Activated CD4-positive, alpha-beta T cell treated with anti-CD3 and anti-CD28 coated beads for 24 hours (primary cell): Measurements from ENCODE around the gene GFER.
"Not testable (repeated sequence)": the region's sequence is repeated elsewhere in the genome, so short reads cannot be mapped to it uniquely, and the experiment has no call there.

ENCODE experiments used
- DNase-seq, 2 donors: peaks; one replicate each; pipeline ENCODE4 v3.0.0-alpha.2; 2020; ENCODE audit warnings: low read depth in 2 of 2

Gene GFER

GRCh38 chr16:2026461-2027023, 42.5 kb downstream of the GFER start, which contains the start of gene NHERF2:
Gene NHERF2, plus strand, starts transcription at chr16:2026902. Its CDS starts 104 bp downstream, at chr16:2027006.
- DNase-seq: no peak

- DNase-seq: no peak
These were observed 43.3 kb downstream of the GFER start for GRCh38 chr16:2027024-2028010.

DNA sequence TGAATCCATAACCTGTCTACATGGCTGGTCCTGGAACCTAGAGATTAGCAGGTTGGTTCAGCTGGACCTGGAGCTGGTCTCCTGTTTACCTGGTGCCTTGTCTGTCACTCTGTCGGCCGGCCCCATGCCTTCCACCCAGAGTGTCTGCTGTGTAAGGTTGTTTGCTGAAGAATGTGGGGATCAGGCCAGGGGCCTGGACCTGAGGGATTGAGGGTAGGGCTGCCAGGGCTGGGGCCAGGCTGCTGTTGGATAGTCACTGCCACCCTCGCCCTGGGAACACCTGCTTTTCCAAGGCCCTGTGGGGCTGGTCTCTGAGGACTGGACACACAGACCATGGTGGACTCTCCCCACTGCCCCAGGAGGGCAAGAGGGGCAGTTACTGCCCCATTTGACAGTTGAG, 44.2 kb downstream of the GFER start:
- DNase-seq: no peak

DNA sequence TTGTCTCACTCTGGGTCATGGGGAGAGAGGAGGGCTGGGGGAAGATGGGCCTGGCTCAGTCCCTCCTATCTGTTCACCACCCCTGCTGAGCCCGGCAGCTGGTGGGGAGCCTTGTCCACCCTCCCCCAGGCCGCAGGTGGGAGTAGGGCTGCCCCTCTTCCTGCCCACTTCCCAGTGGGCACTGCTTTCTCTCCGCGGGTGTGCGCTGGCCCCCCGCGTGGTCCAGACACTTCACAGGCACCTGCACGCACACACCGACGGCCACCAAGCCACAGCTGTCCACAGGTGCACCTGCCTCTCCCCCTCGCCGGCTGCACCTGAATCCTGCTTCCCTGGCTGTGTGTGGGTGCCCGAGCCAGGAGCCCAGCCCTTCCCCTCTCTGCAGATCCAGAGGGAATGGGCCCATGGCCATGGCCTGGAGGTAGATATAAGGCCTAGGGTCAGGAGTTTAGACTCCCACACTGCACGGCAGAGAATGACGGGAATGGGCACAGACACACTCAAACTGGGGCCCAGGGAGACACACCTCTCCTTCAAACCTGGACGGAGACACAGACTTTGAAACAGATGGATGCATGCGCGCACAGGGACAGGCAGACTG, 44.7 kb downstream of the GFER start:
- no peak for DNase-seq

DNA sequence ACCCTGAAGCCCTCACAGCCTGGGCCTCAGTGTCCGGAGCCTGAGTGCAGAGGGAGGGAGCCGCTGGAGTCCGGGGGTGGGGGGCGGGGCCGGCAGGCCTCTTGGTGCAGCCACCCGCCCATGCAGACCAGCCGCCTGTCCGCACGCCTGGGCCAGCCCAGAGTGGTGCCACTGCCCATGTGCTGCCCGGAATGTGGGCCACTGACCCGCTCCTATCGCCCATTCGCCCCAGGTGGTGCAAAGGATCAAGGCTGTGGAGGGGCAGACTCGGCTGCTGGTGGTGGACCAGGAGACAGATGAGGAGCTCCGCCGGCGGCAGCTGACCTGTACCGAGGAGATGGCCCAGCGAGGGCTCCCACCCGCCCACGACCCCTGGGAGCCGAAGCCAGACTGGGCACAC, 45.4 kb downstream of the GFER start:
- no peak for DNase-seq

GRCh38 chr16:2030036-2030435, 46.0 kb downstream of the GFER start:
- no peak for DNase-seq

DNA sequence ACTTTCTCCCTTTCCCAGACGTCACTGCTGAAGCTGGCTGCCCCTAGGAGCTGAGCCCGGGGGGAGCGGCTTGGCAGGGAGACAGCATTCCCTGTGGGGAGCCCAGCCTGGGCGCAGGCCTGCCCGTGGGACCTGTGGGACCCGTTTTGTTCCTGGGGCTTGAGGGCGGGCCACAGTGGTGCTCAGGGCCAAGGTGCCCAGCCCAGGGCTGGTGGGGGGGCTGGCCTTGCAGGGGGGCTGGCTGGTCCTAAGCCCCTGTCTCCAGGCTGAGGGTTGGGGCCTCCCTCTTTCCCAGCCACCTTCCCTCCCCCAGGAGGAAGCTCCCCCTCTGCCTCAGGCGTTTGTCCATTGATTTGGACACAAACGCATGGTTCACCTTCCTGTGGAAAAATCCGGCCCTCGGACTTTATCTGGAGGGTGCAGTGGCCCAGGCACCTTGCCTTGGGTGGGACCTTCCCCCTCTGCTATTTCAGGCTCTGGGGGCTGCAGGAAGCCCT, 47.1 kb downstream of the GFER start:
- DNase-seq: no peak

DNA sequence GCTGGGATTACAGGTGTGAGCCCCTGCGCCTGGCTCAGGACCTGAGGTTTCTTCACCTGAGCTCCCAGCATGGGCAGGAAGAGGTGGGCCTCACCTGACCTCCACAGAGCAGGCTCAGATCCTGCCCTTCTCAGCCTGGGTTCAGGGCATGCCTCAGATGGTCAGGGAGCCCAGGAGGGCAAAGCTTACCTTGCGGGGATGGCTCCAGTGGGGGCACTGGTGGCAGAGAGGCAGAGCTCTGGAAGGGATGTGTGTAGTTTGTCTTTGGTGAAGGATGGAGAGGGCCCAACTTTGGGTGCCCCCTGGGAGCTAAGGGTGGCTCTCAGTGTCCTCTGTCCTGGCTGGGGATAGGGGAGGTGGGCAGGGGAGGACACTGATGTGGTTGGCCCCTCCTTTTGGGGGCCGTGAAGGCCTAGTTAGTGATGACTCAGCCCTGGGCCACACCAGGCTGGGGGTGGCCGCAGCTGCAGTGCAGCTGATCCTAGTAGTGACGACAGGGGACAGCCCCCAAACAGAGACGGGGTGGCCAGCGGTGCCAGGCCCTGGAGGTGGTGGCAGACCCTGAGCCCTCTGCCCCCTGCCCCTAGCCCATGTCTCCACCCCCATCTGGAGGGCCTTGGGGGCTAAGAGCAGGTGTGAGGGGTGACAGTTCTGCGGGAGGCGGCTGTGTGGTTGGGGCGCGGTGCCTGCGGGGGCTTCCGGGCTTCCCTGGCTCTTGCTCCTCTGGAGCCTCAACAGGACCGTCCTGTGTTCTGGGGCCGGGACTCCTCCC, 48.5 kb downstream of the GFER start:
- no peak for DNase-seq

DNA sequence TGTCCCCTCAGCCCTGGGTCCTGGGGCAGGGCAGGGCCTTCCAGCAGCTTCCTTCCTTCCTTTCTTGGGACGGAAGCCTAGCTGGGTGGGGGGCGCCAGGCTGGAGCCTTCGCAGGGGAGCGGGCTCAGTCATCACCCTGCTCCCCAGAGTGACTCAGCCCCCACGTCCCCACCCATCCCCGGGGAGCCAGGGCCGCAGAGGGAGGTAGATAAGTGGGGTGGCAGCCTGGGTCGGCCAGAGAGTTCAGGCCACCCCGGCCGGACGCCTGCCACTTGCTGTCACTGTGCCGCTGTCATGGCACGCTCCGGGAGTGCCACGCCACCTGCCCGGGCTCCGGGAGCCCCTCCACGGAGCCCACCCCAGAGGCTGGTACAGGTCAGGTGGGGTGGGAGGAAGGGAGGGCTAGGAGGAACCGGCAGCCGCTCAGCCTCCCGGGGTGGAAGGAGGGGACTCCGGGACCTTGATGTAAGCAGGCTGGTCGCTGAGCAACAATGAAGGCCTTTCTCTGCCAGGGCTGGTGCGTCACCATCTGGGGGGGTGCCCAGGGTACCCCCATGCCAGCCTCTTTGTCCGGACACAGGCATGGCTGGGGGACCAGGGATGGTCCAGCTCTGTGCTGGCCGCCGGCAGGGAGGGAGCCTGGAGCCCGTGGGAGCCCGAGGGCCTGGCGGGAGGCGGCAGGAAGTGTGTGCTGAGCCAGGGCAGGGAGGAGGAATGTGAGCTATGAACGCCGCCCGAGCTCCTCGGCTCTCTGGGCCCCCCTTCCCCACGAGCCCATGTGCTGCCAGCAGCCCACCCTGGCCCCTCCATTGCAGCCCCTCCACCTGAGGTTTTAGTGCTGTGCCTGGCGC, 49.3 kb downstream of the GFER start:
- no peak for DNase-seq

GRCh38 chr16:2033909-2034695, 50.1 kb downstream of the GFER start:
- DNase-seq: not testable (repeated sequence)

DNA sequence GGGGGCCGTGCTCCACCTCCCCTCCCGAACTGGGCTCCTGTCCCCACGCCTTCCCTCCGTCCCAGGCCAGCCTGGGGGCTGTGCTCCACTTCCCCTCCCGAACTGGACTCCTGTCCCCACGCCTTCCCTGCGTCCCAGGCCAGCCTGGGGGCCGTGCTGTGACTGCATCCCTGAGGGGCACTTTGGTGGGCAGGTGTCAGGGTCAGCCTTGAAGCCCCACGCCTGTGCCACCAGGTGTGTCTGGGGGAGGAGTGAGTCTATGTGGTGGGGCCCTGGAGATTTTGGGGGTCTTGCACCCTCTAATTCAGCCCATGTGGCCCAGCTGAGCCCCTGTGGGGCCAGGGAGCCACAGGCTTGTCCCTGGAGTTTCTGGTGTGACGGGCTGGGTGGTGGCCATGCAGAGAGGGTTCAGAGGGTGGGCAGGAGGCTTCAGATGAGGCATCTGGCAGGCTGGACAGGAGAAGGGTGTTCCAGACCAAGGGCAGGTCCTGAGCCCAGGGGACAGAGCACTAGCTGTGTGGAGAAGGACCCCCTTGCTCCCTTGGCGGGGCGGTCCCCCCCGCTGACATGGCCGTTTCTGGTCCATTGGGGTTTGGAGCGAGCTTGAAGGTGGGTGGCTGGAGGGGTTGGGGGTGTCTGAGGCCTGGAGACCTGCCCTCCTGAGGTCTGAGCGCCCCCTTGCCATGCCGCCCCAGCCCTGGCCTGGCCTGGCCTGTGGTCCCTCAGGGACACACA, 50.9 kb downstream of the GFER start:
- DNase-seq: no peak

- no peak for DNase-seq
These were observed 51.6 kb downstream of the GFER start for GRCh38 chr16:2035431-2036199.

DNA sequence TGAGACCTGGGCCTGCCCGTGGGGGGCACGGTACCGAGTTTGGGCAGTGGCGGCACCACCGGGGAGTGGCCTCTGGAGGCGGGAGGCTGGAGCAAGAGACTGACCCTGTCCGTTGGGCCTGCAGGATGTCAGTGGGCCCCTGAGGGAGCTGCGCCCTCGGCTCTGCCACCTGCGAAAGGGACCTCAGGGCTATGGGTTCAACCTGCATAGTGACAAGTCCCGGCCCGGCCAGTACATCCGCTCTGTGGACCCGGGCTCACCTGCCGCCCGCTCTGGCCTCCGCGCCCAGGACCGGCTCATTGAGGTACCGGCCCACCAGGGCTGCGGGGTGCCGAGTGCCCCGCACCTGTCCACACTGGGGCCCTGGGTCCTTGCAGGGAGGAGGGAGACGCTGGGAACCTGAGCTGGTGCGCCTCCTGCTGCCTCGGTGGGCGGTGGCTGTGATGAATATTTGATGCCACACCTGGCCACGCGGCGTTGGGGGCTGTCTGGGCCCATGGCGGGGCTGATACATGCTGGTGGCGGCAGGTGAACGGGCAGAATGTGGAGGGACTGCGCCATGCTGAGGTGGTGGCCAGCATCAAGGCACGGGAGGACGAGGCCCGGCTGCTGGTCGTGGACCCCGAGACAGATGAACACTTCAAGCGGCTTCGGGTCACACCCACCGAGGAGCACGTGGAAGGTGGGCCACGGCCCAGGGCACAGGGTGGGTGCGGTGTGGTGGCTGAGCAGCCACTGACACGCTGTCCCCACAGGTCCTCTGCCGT, 52.4 kb downstream of the GFER start:
- no peak for DNase-seq

- DNase-seq: no peak
These were observed 53.1 kb downstream of the GFER start for GRCh38 chr16:2037115-2037514.
